Stimulated activated memory B cell treated with anti-CD40 and anti-IgM and Interleukin-4, amounts not matched to agents 10 μg/mL and 1 μg/mL and 100 μg/mL, for 72 hours (primary cell): ENCODE results near the gene VEPH1.

Experiments
- ATAC-seq: fragments of 150-1000 bp; cut with Tn5 transposase; 2 replicates; pipeline ENCODE4 v1.10.0; 2021
- H3K27ac Mint-ChIP-seq: one replicate; pipeline ENCODE4 v1.8.0; 2022; ENCODE audit warnings: mild to moderate bottlenecking, mixed read lengths
- H3K27me3 Mint-ChIP-seq: one replicate; pipeline ENCODE4 v1.8.0; 2022; ENCODE audit warnings: mixed read lengths
- H3K36me3 Mint-ChIP-seq: one replicate; pipeline ENCODE4 v1.8.0; 2022; ENCODE audit warnings: mixed read lengths
- H3K4me1 Mint-ChIP-seq: one replicate; pipeline ENCODE4 v1.8.0; 2022; ENCODE audit warnings: mixed read lengths
- H3K4me3 Mint-ChIP-seq: one replicate; pipeline ENCODE4 v1.8.0; 2022; ENCODE audit warnings: mild to moderate bottlenecking, moderate library complexity, mixed read lengths
- H3K9me3 Mint-ChIP-seq: one replicate; pipeline ENCODE4 v1.8.0; 2022; ENCODE audit warnings: mixed read lengths

The VEPH1 gene

DNA sequence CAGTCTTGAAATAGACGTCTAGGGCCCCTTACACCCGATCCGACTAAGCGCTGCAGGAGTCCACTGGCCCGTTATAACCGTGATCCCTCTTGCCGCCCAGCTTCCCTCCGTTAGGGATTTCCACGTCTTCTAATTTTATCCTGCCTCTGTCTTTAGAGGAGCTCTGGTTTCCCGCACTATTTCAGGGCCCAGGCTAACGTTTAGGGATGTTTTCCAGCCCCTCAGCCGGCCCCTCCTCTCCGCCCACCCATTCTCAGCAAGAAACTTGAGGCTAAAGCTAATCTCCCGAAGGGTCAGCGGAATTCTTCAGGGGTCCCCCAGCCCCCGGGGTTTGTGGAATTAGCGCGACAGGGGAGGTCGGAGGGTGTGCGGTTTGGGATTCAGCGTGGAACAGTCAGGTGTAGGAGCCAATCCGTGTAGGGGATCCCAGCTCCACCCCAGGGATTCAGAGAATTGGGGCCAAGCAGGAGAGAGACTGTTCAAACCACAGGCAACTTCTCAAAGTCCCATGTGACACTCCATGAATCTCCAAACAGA, 65.0 kb downstream of the VEPH1 start:
- Mint-ChIP-seq H3K4me1 (peaks cover 11% of the 10 kb centered on the region), H3K27me3 (peaks cover 49% of the 10 kb centered on the region), H3K9me3 (no peaks in the 10 kb centered on the region), H3K36me3 (no peaks in the 10 kb centered on the region), H3K27ac (no peak overlapping the region), H3K4me3 (no peak overlapping the region)
- no peak for ATAC-seq

DNA sequence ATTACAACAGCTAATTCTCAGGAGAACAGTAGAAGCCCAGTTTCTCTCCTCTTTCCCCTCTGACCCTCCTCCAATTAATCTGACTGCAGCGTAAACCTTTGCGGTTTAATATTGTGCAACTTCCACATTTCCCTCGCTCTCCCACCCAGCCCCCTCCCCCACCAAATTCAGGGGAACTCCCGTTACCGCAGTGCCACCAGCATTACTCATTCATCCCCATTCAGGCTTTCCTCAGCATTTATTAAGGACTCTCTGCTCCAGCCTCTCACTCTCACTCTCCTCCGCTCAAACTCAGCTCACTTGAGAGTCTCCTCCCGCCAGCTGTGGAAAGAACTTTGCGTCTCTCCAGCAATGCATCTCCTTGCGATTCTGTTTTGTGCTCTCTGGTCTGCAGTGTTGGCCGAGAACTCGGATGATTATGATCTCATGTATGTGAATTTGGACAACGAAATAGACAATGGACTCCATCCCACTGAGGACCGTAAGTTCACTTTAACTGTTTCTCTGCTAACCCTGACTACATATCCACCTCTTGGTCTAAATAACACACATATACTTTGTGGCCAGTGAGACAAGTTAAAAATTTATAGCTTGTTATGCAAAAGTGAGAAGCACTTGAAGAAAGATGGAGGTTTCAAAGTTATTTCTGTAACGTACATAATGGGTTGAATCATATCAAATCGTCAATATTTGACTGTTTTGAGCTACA, 66.5 kb downstream of the VEPH1 start, which contains the start of gene PTX3:
PTX3 (plus strand) TSS at position 268 of the 709 bp plus-strand sequence; CDS start at position 352, 84 bp downstream.
- no peak for ATAC-seq
- Mint-ChIP-seq H3K4me1 (peaks cover 11% of the 10 kb centered on the region), H3K36me3 (no peaks in the 10 kb centered on the region), H3K4me3 (peak within 1 kb of the TSS; percentile 3), H3K27ac (no peak within 1 kb of the TSS), H3K9me3 (no peaks in the 10 kb centered on the region), H3K27me3 (peaks cover 49% of the 10 kb centered on the region)

DNA sequence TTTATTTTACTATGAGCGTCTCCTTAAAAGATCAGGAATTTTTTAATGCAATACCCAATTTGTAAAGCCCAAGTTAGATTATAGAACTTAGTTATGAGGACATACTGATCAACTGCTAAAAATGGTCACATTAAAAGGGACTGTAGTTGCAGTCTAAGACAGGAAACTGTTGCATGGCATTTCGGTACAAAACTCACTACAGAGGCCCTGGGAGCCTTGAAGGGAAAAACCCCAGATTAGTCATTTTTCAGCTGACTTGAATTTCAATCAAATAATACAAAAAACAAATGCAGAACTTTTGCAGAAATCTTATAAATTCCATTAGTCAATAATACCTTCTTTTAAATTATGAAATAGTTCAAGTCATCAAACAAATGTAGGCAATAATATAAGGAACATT, 73.5 kb downstream of the VEPH1 start:
- Mint-ChIP-seq H3K4me1 (no peaks in the 10 kb centered on the region), H3K36me3 (no peaks in the 10 kb centered on the region), H3K27me3 (peaks cover 10% of the 10 kb centered on the region), H3K27ac (no peak overlapping the region), H3K4me3 (no peak overlapping the region), H3K9me3 (peaks cover 7% of the 10 kb centered on the region)
- no peak for ATAC-seq

DNA sequence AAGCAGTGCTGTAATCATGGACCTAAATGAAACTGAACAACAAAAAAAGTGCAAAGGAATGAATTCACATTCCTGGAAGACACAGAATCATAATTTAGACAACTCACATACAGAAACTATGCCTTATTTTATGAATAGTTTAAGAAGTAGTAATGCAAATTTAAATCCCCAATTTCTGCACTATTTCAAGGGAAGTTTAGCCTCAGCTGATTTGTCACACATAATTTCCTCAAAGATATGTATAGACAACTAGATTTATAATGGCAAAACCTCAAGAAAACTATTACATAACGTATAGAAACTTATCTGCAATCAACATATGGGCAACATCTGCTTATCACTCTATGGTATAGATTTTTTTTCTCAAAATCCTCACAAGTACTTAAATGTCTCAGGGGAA, 74.4 kb downstream of the VEPH1 start:
- Mint-ChIP-seq H3K4me3 (no peak overlapping the region), H3K27me3 (peaks cover under 1% of the 10 kb centered on the region), H3K4me1 (no peaks in the 10 kb centered on the region), H3K36me3 (no peaks in the 10 kb centered on the region), H3K27ac (no peak overlapping the region), H3K9me3 (peaks cover 10% of the 10 kb centered on the region)
- ATAC-seq: no peak

DNA sequence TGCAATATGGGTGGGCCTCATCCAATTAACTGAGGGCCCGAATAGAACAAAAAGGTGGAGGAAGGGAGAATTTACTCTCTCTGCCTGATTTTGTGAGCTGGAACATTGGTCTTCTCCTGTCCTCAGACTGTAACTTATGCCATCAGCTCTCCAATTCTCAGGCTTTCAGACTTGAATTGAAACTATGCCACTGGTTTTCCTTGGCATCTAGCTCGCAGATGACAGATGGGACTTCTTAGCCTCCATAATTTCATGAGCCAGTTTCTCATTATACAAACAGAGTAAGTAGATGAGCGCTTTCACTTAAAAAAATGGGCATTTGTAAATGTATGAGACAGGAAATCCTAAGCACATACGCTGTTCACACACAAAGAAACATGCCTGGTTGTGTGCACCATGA, 75.3 kb downstream of the VEPH1 start:
- Mint-ChIP-seq H3K27ac (no peak overlapping the region), H3K4me3 (no peak overlapping the region)

DNA sequence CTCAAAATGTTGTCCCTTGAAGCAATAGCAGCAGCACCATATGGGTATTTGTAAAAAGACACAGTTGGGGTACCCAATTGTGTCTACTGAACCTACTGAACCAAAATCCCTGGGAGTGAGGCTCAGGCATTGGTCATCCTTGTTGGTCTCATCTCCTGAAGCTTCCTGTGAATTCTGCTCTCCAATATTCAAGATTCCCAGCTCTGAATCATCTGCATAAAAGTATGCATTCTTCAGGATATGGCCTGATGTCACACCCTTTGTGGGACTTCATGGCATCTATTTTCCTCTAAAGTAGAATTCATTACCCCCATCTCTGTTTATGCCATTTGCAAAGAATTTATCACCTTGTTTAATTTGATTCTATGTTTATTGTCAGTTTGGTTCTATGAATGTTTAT, 79.9 kb downstream of the VEPH1 start:
- H3K4me1 Mint-ChIP-seq: no peaks in the 10 kb centered on the region
- no peak for ATAC-seq
- peaks cover 15% of the 10 kb centered on the region for H3K9me3 Mint-ChIP-seq
- H3K27ac Mint-ChIP-seq: no peak overlapping the region
- H3K27me3 Mint-ChIP-seq: peaks cover 7% of the 10 kb centered on the region
- no peaks in the 10 kb centered on the region for H3K36me3 Mint-ChIP-seq
- H3K4me3 Mint-ChIP-seq: no peak overlapping the region

More for the DNA sequence above, 75.3 kb downstream of the VEPH1 start:
- peaks cover 10% of the 10 kb centered on the region for H3K9me3 Mint-ChIP-seq
- peaks cover 5% of the 10 kb centered on the region for H3K27me3 Mint-ChIP-seq
- ATAC-seq: no peak
- no peaks in the 10 kb centered on the region for H3K4me1 Mint-ChIP-seq
- H3K36me3 Mint-ChIP-seq: no peaks in the 10 kb centered on the region

DNA sequence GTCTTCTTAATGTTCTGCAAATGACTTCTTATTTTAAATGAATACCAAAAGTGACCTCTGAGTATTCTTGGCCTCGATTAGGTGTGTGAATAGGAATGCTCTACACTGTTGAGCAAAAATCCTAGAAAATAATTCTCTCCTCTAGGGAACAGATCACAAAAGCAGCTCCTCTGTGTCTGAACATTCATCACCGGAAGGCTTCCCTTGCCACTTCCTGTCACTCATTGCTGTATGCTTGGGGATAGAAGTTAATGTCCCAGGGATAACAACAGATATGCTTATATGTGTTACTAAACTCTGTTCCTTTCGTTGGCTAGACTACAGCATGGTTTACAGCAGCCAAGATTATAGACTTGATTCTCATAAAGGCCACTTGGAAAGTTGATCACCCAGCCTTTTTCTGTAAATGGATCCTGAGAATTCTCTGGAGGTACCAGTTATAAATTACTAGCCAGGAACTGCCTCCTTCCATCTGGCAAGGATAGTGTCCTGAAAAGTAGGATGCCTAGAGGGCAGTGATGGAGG, 82.5 kb downstream of the VEPH1 start:
- H3K27me3 Mint-ChIP-seq: peaks cover 16% of the 10 kb centered on the region
- no peak overlapping the region for H3K4me3 Mint-ChIP-seq
- no peaks in the 10 kb centered on the region for H3K4me1 Mint-ChIP-seq
- H3K27ac Mint-ChIP-seq: no peak overlapping the region
- H3K9me3 Mint-ChIP-seq: peaks cover 10% of the 10 kb centered on the region
- no peaks in the 10 kb centered on the region for H3K36me3 Mint-ChIP-seq
- no peak for ATAC-seq

DNA sequence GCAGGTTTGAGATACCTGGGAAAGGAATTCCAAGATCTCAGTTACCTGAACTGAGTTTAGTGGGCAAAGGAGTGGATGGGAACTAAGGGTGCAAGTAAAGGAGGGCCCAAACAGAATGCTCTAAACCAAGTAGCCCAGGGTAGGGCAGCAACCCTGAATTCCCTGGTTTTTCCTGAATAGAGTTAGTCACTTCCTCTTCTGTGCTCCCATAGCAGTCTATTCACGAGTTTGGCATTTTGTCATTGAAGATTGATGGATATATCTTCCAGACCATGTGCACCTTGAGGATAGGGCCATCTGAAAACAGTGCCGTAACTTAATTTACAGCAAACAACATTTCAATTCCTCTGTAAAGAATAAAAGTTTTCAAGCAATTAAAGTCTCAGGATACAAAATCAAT, 85.1 kb downstream of the VEPH1 start:
- Mint-ChIP-seq H3K9me3 (peaks cover 4% of the 10 kb centered on the region), H3K27ac (no peak overlapping the region), H3K36me3 (no peaks in the 10 kb centered on the region), H3K4me3 (no peak overlapping the region), H3K27me3 (peaks cover 23% of the 10 kb centered on the region), H3K4me1 (no peaks in the 10 kb centered on the region)
- ATAC-seq: no peak

DNA sequence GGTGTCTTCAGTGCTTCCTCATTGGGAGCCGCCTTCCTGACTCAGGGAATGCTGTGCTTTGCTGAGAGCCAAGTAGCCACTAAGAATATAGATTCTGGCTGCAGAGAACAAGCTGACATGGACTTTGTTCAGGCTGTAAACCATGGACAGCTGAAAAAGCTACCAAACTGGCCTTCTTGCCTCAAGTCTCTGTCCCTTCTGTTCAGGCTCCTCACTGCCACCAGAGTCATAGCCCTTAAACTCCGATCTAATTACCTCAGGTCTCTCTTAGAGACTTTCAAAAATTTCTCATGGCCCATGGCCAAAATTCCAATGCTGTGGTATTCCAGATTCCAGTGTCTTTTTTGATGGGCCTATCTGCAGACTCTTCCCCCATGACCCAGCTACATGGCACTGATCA, 86.0 kb downstream of the VEPH1 start:
- no peak overlapping the region for H3K27ac Mint-ChIP-seq
- H3K36me3 Mint-ChIP-seq: no peaks in the 10 kb centered on the region
- ATAC-seq: no peak
- peaks cover 19% of the 10 kb centered on the region for H3K27me3 Mint-ChIP-seq
- no peak overlapping the region for H3K4me3 Mint-ChIP-seq
- no peaks in the 10 kb centered on the region for H3K9me3 Mint-ChIP-seq
- no peaks in the 10 kb centered on the region for H3K4me1 Mint-ChIP-seq

DNA sequence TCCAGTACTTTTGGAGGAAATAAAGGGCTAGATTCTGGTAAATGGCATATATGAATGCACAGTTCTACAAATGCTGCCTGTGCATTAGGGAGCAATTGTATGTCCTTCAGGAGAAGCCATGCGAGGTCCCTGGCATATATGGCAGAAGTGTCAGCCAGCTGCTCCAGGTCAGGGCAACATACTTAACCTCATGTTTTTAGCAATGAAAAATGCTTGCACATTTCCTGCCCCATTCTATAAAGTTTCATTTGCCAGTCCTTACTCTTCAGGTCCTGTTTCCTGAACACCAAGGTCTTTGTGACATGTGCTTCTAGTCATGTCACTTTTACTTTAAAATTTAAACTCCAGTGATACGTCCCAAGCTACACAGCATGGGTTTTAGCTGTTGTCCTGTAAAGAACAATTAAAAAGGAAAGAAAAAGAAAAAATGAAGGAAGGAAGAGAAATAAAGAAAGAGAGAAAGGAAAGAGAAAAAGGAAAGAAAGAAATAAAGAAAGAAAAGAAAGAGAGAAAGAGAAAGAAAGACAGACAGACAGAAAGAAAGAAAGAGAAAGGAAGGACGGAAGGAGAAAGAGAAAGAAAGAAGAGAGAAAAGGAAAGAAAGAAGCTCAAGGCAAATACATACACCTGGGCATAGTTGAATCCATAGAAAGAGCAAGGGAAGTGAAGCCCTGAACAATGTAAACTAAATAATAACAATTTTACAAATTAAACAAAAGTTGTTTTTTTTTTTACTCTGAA, 86.7 kb downstream of the VEPH1 start:
- H3K36me3 Mint-ChIP-seq: no peaks in the 10 kb centered on the region
- H3K4me1 Mint-ChIP-seq: no peaks in the 10 kb centered on the region
- no peaks in the 10 kb centered on the region for H3K9me3 Mint-ChIP-seq
- no peak overlapping the region for H3K4me3 Mint-ChIP-seq
- H3K27ac Mint-ChIP-seq: no peak overlapping the region
- peaks cover 19% of the 10 kb centered on the region for H3K27me3 Mint-ChIP-seq
- no peak for ATAC-seq

DNA sequence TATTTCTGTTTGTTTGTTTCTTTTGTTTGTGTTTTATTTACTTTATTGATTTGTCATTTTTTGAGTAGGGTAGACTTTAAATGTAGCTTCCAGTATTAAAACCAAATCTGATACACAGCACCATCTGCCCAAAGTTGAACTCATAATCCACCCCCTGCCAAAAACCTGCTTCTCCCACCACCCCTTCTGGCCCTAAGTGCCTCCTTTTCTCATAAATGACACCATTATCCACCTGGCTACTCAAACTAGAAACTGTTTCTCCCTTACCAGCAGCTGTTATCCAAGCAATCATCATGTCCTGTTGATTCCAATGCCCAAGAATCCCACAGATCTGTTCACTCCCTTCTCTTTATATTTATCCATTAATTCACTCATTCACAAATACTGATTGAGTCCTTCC, 88.4 kb downstream of the VEPH1 start:
- Mint-ChIP-seq H3K4me3 (no peak overlapping the region), H3K9me3 (no peaks in the 10 kb centered on the region), H3K36me3 (no peaks in the 10 kb centered on the region), H3K4me1 (no peaks in the 10 kb centered on the region), H3K27me3 (peaks cover 19% of the 10 kb centered on the region), H3K27ac (no peak overlapping the region)
- ATAC-seq: no peak

DNA sequence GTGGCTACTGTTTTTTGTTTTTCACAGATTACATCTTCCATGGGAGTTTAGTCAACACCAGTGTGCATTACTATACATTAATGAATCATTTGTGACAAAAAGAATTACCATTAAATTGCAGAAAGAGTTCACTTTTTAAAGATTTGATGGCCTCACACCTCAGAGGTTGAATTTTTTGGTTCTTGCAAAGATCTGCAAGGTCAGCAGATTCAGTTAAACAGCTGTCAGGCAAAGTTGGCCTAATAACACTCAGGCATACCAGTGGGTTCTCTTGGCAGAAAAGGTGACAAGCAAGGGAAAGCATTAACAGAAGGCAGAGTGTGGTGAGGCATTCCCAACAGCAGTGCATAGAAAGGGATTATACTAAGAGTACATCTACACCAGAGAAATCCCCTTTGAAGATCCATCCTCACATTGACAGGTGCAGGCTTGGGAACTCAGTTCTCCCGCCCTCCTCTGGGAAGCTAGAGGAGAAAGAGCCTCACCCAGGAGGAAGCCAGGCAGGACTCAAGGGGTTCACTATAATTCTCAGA, 90.8 kb downstream of the VEPH1 start:
- H3K36me3 Mint-ChIP-seq: no peaks in the 10 kb centered on the region
- no peaks in the 10 kb centered on the region for H3K4me1 Mint-ChIP-seq
- H3K27me3 Mint-ChIP-seq: peaks cover 19% of the 10 kb centered on the region
- no peak overlapping the region for H3K27ac Mint-ChIP-seq
- H3K4me3 Mint-ChIP-seq: no peak overlapping the region
- ATAC-seq: no peak
- no peaks in the 10 kb centered on the region for H3K9me3 Mint-ChIP-seq

DNA sequence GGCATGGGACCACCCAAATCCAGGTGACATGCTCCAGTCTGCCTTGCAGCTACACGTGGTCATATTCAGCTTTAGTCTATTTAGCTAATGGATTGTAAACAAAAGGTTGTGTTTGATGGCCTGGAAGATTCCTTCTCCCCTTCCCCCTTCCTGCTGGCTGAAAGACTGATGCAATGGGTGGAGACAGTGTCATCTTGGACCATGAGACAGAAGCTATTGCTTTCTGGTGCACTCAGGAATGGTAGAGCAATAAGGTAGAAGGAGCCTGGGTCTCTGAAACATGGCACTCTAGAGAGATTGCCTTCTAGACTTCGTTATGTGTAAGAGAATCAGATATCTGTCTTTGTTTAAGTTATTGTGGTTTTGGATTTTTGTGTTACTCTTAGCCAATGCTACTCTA, 92.3 kb downstream of the VEPH1 start:
- no peaks in the 10 kb centered on the region for H3K36me3 Mint-ChIP-seq
- H3K27me3 Mint-ChIP-seq: peaks cover 9% of the 10 kb centered on the region
- H3K4me1 Mint-ChIP-seq: no peaks in the 10 kb centered on the region
- no peak overlapping the region for H3K27ac Mint-ChIP-seq
- no peak overlapping the region for H3K4me3 Mint-ChIP-seq
- no peaks in the 10 kb centered on the region for H3K9me3 Mint-ChIP-seq
- ATAC-seq: no peak

DNA sequence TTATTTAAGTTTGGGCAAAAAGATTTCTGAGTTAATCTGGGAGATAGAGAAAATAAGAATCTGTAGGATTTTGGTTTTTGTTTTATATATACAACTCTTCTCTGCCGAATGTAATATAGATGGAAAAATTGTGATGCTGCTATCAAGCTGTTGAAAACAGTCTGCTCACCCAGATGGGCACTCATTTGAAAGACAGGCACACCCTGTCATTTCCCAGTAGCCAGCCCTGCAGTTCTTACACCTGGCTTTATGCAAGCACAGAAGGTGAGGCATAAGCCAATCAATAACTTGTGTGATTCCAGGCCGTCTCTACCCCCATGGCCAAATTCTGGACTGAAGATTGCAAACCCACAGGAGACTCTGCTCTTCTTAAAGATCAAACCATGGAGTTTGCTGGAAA, 93.7 kb downstream of the VEPH1 start:
- H3K27me3 Mint-ChIP-seq: no peaks in the 10 kb centered on the region
- no peak for ATAC-seq
- H3K9me3 Mint-ChIP-seq: no peaks in the 10 kb centered on the region
- H3K27ac Mint-ChIP-seq: no peak overlapping the region
- no peaks in the 10 kb centered on the region for H3K36me3 Mint-ChIP-seq
- H3K4me3 Mint-ChIP-seq: no peak overlapping the region
- H3K4me1 Mint-ChIP-seq: no peaks in the 10 kb centered on the region

DNA sequence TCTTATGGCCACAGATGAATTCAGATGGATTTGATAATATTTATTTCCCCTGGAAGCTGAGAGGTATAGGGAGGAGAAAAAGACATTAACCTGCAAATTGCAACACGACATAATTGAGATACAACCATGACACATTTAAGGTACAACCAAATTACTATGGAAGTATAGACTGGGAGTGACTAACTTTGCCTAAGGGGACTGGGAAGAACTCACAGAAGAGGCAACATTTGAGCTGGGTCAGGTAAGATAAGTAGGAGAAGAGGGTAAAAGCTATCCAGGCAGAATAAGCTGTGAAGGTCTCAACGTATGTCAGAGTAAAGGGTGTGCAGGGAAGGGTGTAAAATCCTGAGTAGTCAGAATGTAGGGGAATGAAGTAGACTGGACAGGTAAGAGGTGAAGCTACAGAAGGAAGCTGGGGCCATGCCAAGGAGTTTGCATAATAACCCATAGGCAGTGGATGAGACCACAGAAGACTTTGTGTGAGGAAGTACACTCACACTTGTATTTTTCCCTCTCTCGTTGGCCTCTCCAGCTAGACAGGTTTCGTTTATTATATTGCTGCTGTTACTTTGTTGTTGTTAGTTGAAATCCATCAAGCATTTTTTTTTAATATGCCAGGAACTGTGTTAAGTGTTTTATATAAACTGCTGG, 94.6 kb downstream of the VEPH1 start:
- Mint-ChIP-seq H3K9me3 (no peaks in the 10 kb centered on the region), H3K4me3 (no peak overlapping the region), H3K27me3 (no peaks in the 10 kb centered on the region), H3K27ac (no peak overlapping the region), H3K36me3 (no peaks in the 10 kb centered on the region), H3K4me1 (no peaks in the 10 kb centered on the region)
- ATAC-seq: no peak
